Measurements from ENCODE around the gene PKHD1.

The PKHD1 gene

GRCh38 chr6:51600514-51600913 is 486.9 kb downstream of the PKHD1 start:
- H3K4me3 ChIP-seq (ENCODE audit: control insufficient read depth, low read depth, low read length): no peak overlapping the region
- DNase-seq (ENCODE audit: low read depth): no peak
- TF ChIP-seq, protein P1, sequence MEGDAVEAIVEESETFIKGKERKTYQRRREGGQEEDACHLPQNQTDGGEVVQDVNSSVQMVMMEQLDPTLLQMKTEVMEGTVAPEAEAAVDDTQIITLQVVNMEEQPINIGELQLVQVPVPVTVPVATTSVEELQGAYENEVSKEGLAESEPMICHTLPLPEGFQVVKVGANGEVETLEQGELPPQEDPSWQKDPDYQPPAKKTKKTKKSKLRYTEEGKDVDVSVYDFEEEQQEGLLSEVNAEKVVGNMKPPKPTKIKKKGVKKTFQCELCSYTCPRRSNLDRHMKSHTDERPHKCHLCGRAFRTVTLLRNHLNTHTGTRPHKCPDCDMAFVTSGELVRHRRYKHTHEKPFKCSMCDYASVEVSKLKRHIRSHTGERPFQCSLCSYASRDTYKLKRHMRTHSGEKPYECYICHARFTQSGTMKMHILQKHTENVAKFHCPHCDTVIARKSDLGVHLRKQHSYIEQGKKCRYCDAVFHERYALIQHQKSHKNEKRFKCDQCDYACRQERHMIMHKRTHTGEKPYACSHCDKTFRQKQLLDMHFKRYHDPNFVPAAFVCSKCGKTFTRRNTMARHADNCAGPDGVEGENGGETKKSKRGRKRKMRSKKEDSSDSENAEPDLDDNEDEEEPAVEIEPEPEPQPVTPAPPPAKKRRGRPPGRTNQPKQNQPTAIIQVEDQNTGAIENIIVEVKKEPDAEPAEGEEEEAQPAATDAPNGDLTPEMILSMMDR (IDR thresholded peaks at IDR 0.05; ENCODE audit: control insufficient read depth, insufficient read depth, low read depth, low read length, missing control alignments): no peak

- TF ChIP-seq, protein P1 (IDR thresholded peaks at IDR 0.05; ENCODE audit: control insufficient read depth, insufficient read depth, low read depth, low read length, missing control alignments): no peak
- H3K4me3 ChIP-seq (ENCODE audit: control insufficient read depth, low read depth, low read length): no peak overlapping the region
- no peak for DNase-seq (ENCODE audit: low read depth)
These were observed 489.2 kb downstream of the PKHD1 start for GRCh38 chr6:51598171-51598570.

- TF ChIP-seq, protein P1 (IDR thresholded peaks at IDR 0.05; ENCODE audit: control insufficient read depth, insufficient read depth, low read depth, low read length, missing control alignments): no peak
- H3K4me3 ChIP-seq (ENCODE audit: control insufficient read depth, low read depth, low read length): no peak overlapping the region
- no peak for DNase-seq (ENCODE audit: low read depth)
These were observed 492.4 kb downstream of the PKHD1 start for GRCh38 chr6:51594981-51595380.

GRCh38 chr6:51585264-51585663 is 502.1 kb downstream of the PKHD1 start:
- TF ChIP-seq, protein P1 (IDR thresholded peaks at IDR 0.05; ENCODE audit: control insufficient read depth, insufficient read depth, low read depth, low read length, missing control alignments): no peak
- no peak for DNase-seq (ENCODE audit: low read depth)
- H3K4me3 ChIP-seq (ENCODE audit: control insufficient read depth, low read depth, low read length): no peak overlapping the region

DNA sequence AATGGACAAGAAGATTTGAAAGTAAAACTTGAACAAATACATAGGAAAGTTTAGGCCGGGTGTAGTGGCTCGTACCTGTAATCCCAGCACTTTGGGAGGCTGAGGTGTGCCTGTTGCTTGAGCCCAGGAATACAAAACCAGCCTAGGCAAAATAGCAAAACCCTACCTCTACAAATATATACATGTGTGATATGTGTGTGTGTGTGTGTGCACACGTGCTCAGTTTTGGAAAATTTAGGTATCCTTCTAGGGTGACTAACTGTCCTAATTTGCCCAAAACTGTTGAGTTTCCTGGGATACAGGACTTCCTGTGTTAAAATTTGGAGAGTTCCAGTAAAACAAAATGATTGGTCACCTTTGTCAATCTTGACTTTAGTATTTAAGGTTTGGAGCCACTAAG is 503.2 kb downstream of the PKHD1 start:
- TF ChIP-seq, protein P1 (IDR thresholded peaks at IDR 0.05; ENCODE audit: control insufficient read depth, insufficient read depth, low read depth, low read length, missing control alignments): no peak
- H3K4me3 ChIP-seq (ENCODE audit: control insufficient read depth, low read depth, low read length): no peak overlapping the region
- DNase-seq (ENCODE audit: low read depth): no peak

DNA sequence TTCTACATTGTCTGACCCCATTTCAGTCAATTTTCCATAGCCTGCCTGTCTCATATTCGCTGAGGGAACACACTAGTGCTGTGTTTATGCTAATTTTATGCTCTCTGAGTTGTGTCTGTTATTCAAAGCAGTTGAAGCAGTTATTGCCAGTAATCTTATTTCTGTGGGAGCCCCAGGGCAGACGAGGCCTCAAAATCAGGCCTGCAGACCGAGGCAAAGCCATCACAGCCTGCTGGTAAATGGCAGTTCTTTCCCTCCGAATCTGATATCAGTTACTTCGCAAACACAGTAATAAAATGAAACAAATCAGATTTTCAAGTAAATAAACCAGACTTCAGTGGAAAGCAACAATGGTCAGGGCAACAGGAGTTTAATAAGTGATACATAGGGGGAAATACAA is 508.4 kb downstream of the PKHD1 start:
- TF ChIP-seq, protein P1 (IDR thresholded peaks at IDR 0.05; ENCODE audit: control insufficient read depth, insufficient read depth, low read depth, low read length, missing control alignments): no peak
- no peak overlapping the region for H3K4me3 ChIP-seq (ENCODE audit: control insufficient read depth, low read depth, low read length)
- no peak for DNase-seq (ENCODE audit: low read depth)

DNA sequence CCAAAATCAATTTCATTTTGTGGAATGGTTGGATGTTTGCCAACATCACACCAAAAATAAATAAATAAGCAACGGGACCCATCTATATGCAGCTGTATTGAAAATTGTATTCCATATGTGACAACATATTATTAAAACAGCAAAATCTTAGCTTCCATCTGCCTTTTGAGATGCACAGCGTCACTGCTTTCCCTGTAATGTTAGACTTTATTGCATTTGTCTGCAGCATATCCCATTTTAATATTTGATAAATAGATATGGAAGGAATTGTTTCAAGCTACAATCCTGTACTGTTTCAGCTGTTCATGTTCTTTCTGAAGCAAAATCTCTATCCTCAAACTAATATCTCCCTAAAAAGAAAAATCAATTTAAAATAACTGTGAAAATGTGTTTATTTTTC is 509.1 kb downstream of the PKHD1 start:
- no peak overlapping the region for H3K4me3 ChIP-seq (ENCODE audit: control insufficient read depth, low read depth, low read length)
- TF ChIP-seq, protein P1 (IDR thresholded peaks at IDR 0.05; ENCODE audit: control insufficient read depth, insufficient read depth, low read depth, low read length, missing control alignments): no peak
- no peak for DNase-seq (ENCODE audit: low read depth)
